GM18867 (cell line): ENCODE results near the gene KIF6.
"Not testable (repeated sequence)": the region's sequence is repeated elsewhere in the genome, so short reads cannot be mapped to it uniquely, and the experiment has no call there.

ENCODE experiments used
- ATAC-seq: cut with Tn5 transposase; IDR thresholded peaks from one replicate; pipeline ENCODE4 v1.9.1; 2021; ENCODE audit warnings: mild to moderate bottlenecking, moderate library complexity; ENCODE audit not compliant: unreplicated experiment

KIF6 gene

DNA sequence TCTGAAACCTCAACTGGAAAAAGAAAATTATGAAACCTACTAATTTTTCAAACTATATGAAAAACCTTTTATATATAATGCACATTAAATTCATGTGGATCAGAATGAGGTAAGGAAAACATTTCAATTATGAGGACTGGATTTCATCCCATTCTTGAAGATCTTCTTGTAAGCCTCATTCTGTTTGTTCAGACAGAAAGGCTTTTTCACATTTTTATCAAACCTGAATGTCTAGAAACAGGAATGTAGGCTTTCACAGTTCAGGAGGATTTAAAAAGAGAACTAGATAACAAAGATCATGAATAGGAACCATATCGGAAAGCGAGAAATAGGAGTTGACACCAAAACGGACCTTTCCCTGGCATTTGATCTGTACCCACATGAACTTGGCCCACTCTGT is 210.2 kb downstream of the KIF6 start:
- no peak for ATAC-seq

DNA sequence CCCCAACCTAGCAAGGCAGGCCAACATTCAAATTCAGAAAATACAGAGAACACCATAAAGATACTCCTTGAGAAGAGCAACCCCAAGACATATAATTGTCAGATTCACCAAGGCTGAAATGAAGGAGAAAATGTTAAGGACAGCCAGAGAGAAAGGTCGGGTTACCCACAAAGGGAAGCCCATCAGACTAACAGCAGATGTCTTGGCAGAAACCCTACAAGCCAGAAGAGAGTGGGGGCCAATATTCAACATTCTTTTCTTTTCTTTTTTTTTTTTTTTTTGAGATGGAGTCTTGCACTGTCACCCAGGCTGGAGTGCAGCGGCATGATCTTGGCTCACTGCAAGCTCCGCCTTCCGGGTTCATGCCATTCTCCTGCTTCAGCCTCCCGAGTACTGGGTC is 215.4 kb downstream of the KIF6 start:
- ATAC-seq, result not testable (repeated sequence)

DNA sequence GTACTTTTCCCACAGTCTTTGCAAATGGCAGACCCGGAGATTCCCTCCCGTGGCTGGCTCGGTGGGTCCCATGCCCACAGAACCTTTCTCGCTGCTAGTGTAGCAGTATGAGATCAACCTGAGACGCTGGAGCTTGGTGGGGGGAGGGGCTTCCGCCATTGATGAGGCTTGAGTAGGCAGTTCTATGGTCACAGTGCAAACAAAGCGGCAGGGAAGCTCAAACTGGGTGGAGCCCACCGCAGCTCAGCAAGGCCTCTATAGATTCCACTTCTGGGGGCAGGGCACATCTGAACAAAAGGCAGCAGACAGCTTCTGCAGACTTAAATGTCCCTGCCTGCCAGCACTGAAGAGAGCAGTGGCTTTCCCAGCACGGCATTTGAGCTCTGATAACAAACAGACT is 216.7 kb downstream of the KIF6 start:
- ATAC-seq, result no peak

DNA sequence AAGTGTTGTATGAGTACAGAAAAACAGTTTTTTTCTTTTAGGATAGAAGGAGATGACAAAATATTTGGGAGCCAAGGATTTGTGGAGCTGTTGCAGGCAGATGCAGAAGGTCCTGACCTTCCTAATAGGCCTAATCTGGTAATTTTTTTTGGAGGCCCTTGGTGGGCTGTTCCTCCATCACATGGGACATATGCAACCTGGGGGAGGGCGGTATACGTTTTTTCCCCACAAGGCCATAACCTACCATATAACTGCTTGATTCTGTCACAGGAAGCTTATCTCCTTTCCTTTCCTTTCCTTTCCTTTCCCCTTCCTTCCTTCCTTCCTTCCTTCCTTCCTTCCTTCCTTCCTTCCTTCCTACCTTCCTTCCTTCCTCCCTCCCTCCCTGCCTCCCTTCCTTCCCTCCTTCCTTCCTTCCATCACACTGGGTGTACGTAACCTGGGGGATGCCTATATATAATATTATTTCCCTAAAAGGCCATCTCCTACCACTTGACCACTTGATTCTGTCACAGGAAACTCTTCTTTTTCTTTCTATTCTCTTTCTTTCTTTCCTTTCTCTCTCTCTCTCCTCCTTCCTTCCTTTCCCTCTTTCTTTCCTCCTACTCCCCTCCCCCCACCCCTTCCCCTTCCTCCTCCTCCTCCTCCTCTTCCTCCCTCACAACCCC is 217.7 kb downstream of the KIF6 start:
- no peak for ATAC-seq

DNA sequence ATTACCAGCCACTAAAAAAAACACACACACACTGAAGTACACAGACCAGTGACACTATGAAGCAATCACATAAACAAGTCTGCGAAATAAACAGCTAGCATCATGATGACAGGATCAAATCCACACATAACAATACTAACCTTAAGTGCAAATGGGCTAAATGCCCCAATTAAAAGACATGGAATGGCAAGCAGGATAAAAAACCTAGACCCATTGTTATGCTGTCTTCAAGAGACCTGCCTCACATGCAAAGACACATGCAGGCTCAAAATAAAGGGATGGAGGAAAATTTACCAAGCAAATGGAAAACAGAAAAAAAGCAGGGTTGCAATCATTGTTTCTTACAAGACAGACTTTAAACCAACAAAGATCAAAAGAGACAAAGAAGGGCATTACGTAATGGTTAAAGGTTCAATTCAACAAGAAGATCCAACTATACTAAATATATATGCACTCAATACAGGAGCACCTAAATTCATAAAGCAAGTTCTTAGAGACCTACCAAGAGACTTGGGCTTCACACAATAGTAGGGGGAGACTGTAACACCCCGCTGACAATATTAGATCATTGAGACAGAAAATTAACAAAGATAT is 222.7 kb downstream of the KIF6 start:
- ATAC-seq, result not testable (repeated sequence)

DNA sequence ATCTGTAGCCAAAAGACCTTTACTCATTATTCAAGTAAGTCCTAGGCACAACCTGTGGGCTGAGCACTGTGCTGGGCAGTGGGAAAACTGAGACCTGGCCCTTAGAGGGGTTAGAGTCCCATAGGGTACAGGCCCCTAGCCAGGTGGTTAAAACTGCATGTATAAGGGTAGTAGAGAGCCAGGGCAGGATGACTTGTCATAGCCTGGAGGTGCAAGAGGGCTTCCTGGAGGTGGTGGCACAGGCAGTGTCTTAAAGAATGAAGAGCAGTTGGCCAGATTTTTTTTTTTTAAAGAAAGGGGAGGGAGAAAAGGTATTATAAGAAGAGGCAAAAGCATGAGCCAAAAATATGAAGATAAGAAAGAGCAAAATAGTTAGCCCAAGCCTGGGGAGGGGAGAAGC is 226.2 kb downstream of the KIF6 start:
- no peak for ATAC-seq

DNA sequence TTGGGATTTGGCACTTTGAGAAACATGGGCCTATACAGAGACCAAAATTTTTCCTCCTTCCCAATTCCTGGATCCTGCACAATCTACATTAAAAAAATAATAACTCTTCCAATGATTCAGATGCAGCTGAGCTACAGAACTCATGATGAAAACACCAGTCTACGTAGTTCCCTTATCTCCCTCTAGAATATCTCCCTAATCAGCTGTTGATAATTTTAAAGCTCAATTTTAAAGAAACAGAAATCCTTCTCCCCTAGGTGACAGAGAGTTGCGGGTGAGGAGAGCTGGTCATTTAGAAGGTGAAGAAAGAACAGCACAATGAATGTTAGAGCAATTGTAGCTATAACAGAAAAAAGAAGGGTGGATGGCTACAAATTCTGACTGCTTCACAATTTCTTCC is 227.1 kb downstream of the KIF6 start:
- no peak for ATAC-seq

DNA sequence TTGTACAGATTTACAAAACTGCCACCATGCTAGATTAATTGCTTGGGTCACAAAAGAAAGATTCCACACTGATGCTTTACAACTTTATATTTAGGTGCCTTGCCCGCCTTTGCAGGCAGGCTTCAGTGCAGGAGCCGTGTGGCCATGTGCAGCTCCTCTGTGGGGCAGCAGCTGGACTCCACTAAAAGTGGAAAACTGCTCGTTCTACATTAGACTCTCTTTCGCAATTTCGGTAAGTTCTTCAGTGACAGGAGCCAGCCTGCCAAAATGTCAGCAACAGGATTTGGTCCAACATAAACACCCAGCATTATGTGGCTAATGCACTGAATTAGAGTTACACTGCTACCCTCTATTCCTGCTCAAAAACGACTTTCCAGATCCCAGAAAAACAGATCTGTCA is 228.3 kb downstream of the KIF6 start:
- no peak for ATAC-seq

DNA sequence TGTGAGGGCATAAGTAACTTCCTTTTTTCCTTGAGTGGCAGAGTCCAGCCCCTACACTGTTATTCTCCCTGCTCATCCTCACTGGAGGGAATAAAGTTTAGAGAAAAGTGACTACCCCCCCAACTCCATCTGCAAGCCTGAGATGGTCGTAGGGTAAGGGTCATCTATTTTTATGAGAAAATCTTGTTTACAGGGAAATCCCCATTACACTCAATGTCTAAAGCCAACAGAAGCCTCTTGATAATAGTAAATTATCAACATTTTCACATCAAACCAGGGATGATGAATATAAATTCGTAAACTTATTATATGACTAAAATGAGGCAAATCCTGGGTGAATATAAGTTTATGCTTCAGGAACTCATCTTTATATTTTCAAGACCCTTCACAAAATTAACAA is 228.8 kb downstream of the KIF6 start:
- no peak for ATAC-seq

DNA sequence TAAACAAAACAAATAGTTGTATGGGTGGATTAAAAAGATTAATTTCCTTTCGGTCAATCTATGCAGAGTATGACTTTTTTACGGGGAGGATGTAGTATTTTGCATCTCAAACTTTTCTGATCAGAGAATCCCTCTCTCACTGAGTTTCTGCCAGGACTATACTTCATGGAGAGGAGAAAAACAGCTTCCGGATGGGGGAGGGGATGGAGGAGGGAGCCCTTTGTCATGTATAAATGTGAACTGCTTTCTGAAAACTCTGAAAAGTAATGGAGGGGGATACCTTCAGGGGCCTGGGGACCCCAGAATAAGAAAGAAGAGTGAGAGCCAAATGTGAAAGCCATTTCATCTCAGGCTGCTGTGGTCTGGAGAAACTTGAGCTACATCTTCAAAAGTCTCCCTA is 229.6 kb downstream of the KIF6 start:
- no peak for ATAC-seq

DNA sequence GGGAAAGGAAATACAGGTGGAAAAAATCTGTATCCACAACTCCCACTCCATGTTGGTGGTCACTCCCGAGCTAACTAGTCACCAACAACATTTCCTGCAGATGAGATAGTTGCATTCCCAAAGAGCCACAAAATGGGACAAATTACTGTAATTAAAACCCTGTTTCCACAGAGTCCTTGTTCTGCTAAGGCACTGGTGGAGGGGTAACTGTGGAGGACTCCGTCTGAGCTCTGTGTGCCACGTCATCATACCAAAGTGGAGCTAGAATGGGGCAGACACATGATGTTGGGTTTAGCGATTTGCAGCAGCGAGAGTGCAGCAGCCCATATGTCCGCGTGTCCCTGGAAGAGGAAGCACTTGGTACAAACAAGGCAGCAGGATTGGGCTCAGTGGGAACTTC is 230.2 kb downstream of the KIF6 start:
- ATAC-seq, result no peak

DNA sequence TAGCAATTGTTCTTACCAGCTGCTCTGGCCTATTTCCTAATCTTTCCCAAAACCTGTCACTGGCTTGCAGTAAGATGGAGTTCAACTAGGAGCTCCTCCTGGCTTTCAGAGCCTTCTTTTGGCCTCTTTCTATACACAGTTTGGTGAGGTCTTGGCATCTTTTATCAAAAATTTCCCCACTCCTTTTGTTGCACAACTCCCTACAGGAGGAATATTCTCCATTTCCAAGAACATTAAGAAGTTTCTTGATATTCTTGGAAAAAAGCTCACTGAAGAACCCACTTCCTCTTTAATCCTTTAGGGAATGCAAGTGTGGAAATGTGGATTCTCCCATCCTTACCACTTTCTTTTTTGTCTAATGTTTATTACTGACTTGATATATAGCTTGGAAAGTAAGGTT is 231.4 kb downstream of the KIF6 start:
- ATAC-seq, result no peak

DNA sequence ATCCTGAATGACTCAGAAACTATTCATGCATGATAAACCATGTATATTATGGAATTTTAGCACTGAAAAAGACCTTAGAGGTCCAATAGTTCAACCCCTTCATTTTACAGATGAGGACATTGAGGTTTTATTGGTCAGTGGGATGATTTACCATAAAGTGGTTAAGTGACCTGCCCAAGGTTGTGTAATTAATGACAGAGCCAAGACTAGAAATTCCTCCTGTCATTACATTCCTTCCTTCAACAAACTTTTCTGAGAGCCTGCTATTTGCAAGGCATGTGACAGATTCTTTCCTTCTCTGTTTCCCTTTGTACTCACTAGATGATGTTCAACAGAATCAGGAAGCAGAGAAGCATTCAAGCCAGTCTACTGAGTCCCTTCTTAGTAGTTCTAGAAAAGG is 232.0 kb downstream of the KIF6 start:
- ATAC-seq, result no peak

DNA sequence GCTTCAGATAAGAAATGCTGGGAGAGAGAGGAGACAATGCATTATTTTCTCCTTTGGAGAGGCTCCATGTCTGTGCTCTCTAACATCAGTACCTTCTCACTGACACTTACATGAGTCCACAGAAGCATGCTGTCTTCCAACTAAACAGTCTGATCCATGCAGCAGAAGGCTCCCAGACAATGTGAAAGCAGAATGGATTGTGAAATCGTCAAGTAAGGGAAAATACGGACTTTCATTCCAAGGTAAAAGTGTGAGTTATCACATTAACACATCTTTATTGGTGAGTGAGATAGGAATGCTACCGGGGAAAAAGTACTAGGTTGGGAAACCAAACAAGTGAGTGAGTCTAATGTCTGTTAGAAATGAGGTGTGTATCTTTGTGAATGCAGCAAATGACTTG is 235.1 kb downstream of the KIF6 start:
- ATAC-seq, result no peak

DNA sequence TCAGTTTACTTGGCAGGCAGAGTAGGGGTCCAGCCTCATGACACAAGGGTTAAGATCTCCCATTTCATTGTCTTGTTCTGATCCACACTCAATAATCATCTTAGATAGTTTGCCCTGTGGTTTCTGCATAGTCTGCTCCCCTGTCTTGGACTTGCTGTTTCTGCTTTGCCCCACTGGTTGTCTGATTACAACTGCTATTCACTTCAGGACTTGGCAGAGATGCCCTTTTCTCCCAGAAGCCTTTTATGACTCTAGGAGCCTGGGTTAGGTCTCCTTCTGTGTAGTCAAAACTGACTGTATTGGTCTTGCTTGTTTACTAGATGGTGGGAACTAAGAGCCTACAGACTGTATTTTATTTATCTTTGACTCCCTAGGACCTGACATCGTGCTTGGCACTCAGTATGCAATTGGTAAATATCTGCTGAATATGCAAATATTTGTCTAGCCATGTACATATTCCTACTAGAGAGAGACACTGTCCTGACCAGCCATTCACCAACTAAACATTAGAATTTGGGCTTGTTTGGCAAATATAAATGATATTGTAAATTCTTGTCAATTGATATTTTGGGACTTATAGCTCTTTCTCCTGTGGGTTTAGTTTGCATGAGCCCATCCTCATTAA is 236.8 kb downstream of the KIF6 start:
- ATAC-seq, result no peak

DNA sequence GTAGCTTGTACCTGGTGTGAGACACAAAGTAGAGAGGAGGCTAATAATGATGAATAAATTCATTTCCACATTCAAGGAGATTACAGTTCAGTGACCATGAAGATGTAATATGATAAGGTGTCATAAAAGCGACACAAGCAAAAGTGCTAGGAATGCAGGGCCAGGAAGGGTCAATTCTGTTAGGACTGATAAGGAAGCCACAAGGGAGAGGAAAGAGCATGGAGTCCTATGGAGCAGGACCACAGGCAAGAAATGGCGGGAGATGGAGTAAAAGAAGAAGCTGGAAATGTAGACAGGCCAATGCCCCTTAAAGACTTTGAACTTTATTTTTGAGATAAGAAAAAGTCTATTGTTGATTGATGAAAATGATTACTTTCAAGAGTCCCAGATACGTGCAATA is 240.9 kb downstream of the KIF6 start:
- no peak for ATAC-seq

DNA sequence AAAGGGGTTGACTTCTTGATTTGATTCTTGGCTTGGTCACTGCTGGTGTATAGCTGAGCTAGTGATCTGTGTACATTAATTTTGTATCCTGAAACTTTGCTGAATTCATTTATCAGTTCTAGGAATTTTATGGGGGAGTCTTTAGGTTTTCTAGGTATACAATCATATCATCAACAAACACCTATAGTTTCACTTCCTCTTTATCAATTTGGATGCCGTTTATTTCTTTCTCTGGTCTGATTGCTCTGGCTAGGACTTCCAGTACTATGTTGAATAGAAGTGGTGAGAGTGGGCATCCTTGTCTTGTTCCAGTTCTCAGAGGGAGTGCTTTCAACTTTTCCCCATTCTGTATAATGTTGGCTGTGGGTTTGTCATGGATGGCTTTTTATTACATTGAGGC is 245.4 kb downstream of the KIF6 start:
- not testable (repeated sequence) for ATAC-seq

DNA sequence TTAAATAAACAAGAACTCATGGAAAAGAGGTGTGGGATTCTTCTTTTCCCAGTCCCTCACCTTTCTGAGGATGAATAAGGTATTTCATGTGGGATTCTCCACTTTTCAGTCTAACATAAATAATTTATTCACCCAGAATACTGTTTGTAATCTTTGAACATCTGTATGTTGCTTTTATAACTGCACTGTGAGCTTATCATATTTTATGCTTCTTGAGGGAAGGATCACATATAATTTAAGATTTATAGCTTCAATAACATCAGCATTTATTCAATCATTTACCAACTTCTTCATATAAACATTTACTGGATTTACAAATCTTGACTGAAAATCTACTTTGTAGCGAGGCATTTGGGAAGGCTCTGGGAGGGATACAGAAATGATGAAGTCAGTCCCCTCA is 248.5 kb downstream of the KIF6 start:
- ATAC-seq, result no peak

DNA sequence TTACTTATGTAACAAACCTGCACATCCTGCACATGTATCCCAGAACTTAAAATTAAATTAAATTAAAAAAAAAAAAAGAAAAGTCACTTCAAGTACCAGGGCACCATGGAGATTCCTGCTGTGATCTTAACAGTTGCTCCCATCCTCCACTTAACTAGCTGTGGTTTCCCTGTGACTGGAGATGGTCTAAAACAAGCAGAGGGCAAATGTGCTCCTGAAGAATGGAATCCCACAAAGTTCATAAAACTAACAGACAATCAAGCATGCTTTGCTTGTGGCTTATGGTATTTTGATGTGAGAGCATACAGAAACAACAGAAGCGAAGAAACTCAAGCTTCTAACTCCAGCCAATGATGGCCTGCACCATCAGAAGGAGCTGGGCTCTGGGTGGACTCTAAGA is 249.1 kb downstream of the KIF6 start:
- no peak for ATAC-seq

DNA sequence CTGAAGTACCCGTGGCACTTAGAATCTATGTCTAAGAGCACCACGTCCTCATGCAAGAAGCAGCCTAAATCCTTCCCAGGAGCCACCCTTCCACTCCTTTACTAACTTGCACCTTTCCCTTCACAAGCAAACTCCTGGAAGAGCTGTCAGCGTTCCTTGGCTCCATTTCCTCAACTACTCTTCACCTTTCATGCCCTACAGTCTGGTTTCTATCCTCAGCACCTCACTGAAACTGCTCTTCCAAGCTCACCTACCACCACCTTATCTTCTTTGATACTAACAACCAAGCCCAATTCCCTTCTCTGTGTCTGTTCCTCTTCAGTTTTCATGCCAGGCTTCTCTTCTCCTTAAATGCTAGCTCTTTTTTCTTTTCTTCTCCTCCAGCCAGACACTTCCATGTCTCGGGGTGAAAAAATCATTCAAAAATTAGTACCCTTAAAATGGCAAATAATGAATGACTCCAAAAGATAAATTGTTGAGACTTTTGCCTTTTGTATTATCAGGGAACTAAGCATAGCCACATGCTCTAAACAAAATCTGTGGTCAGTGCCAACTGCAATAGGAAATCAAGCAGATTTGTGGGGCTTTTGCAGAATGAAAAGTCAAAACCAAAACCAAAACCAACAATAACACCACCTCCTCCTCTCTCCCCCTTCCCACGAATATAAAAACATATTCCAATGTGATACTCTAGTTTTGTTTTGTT is 253.1 kb downstream of the KIF6 start:
- ATAC-seq, result peak; percentile 73

DNA sequence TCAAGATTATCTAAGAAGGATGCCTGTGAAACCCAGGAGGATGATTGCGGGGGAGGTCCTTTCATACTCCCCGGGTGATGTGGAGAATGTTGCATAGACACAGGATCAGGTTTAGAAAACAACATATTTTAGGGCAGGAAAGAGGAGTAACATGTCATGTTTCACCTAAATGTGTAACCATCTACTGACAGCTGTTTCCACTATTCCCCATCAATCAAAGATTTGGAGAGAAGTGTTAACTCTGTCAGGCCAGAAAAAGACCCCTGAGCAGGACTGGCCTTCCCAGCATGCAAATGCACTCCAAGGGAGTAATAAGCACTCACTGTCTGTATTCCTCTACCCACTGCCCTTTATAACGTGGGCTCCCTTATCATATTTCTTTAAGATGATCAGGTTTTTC is 254.7 kb downstream of the KIF6 start:
- ATAC-seq, result no peak

DNA sequence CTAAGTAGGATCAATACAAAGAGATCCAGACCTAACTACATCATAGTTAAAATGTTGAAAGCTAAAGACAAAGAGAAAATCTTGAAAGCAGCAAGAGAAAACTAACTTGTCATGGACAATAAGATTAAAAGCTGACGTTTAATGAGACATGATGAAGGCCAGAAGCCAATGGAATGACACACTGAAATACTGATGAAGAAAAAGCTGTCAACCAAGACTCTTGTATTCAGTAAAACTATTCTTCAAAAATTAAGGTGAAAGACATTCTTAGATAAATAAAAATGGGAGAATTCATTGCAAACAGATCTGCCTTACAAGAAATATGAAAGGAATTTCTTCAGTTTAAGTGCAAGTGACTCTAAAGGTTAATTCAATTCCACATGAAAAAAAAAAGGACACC is 256.8 kb downstream of the KIF6 start:
- no peak for ATAC-seq
